ENCODE results near the gene TRIM37.

DNA sequence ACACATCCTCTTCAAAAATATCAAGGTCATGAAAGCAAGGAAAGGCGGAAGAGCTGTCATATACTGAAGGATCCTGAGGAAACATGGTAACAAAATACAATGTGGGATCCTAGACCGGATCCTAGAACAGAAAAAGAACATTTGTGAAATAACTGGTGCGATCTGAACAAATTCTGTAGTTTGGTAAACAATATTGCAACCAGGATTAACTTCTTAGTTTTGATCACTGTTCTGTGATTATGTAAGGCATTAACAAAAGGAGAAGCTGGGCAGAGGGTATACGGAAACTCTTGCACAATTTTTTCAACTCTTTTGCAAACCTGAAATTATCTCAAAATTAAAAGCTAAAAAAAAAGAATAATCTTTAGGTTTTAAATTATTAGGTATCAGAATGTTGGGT is 109.7 kb downstream of the TRIM37 start:
- TF ChIP-seq, protein P1, sequence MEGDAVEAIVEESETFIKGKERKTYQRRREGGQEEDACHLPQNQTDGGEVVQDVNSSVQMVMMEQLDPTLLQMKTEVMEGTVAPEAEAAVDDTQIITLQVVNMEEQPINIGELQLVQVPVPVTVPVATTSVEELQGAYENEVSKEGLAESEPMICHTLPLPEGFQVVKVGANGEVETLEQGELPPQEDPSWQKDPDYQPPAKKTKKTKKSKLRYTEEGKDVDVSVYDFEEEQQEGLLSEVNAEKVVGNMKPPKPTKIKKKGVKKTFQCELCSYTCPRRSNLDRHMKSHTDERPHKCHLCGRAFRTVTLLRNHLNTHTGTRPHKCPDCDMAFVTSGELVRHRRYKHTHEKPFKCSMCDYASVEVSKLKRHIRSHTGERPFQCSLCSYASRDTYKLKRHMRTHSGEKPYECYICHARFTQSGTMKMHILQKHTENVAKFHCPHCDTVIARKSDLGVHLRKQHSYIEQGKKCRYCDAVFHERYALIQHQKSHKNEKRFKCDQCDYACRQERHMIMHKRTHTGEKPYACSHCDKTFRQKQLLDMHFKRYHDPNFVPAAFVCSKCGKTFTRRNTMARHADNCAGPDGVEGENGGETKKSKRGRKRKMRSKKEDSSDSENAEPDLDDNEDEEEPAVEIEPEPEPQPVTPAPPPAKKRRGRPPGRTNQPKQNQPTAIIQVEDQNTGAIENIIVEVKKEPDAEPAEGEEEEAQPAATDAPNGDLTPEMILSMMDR (IDR thresholded peaks at IDR 0.05): no peak
- no peak for TF ChIP-seq POLR2A (IDR thresholded peaks at IDR 0.05)

All from right lobe of liver (tissue), 4 donors.